Measurements from ENCODE around the gene AUTS2. TPM values are rescaled to one million over a fixed set of nuclear protein-coding genes. Genes with fewer than 3 reads are reported as not detected.

Gene AUTS2
- total and polyA plus RNA-seq, 2 of the 8 experiments (the other 6 are each of a cell fraction or from before 2014, with no cell fraction given): 25.9 to 101 TPM

GRCh38 chr7:69871213-69871885, 273.1 kb downstream of the AUTS2 start:
- H2AFZ ChIP-seq (ENCODE audit: low read length): no peak overlapping the region
- no peak overlapping the region for H3K9ac ChIP-seq (replicated peaks in 1 of 4; ENCODE audit: extremely low read depth in 1 of 4, low read depth in 3 of 4, low read length in 3 of 4)
- DNase-seq (ENCODE audit: low read depth in 1 of 2, low spot score in 2 of 2) (no peak), FAIRE-seq (no peak)
- H3K27me3 ChIP-seq (replicated peaks in 1 of 4; ENCODE audit: control insufficient read depth in 3 of 4, extremely low read depth in 1 of 4, insufficient read depth in 3 of 4, low read length in 3 of 4): no peaks in the 10 kb centered on the region
- no peak overlapping the region for H3K56ac ChIP-seq (replicated peaks; ENCODE audit: insufficient read length, low read depth, low read length)
- no peaks in the 10 kb centered on the region for H3K79me1 ChIP-seq (ENCODE audit: low read depth, low read length)
- POLR2A ChIA-PET (ENCODE audit: partially characterized antibody): no interaction called here
- no peak overlapping the region for H2BK20ac ChIP-seq (ENCODE audit: low read length)
- H3K14ac ChIP-seq (ENCODE audit: insufficient read length): no peak overlapping the region
- H2BK15ac ChIP-seq (ENCODE audit: low read length): no peak overlapping the region
- no peaks in the 10 kb centered on the region for H3K36me3 ChIP-seq (ENCODE audit: control insufficient read depth in 2 of 4, insufficient read depth in 4 of 4, low read length in 3 of 4)
- no peak overlapping the region for H3K4me2 ChIP-seq (ENCODE audit: insufficient read depth in 1 of 2, low read depth in 2 of 2, low read length in 2 of 2)
- no peak overlapping the region for H3K4ac ChIP-seq (replicated peaks; ENCODE audit: insufficient read length, low read depth, low read length)
- no peak overlapping the region for H4K8ac ChIP-seq (ENCODE audit: extremely low read depth, insufficient read depth, low read length)
- CTCF ChIA-PET (ENCODE audit: partially characterized antibody): no interaction called here
- H2BK120ac ChIP-seq (replicated peaks; ENCODE audit: low read depth, low read length): no peak overlapping the region
- no peak overlapping the region for H2AK5ac ChIP-seq (ENCODE audit: low read depth, low read length)
- no peak overlapping the region for H3K23ac ChIP-seq (ENCODE audit: insufficient read length)
- H2BK5ac ChIP-seq (ENCODE audit: low read depth, low read length): no peak overlapping the region
- no peaks in the 10 kb centered on the region for H3K23me2 ChIP-seq (ENCODE audit: low read depth, low read length)
- H3K9me3 ChIP-seq (ENCODE audit: insufficient read depth in 2 of 2, low read depth in 1 of 2, low read length in 1 of 2): no peaks in the 10 kb centered on the region
- no peak overlapping the region for H4K91ac ChIP-seq (replicated peaks; ENCODE audit: insufficient read length, low read length)
- H4K5ac ChIP-seq (ENCODE audit: insufficient read length, low read depth, low read length): no peak overlapping the region
- H4K20me1 ChIP-seq (replicated peaks in 1 of 2; ENCODE audit: control insufficient read depth in 1 of 2, insufficient read depth in 2 of 2, low read length in 2 of 2): no peaks in the 10 kb centered on the region
- no peak overlapping the region for H3K4me3 ChIP-seq (ENCODE audit: extremely low read depth in 1 of 4, insufficient read depth in 2 of 4, low read depth in 3 of 4, low read length in 4 of 4)
- no peak overlapping the region for H3K18ac ChIP-seq (ENCODE audit: extremely low read depth, low read length)
- no peak overlapping the region for H3K27ac ChIP-seq (ENCODE audit: low read depth, low read length)
- no peaks in the 10 kb centered on the region for H3K79me2 ChIP-seq (ENCODE audit: control insufficient read depth in 1 of 2, insufficient read depth in 2 of 2, low read length in 2 of 2)
- H3K4me1 ChIP-seq (replicated peaks in 1 of 4; ENCODE audit: control insufficient read depth in 3 of 4, insufficient read depth in 4 of 4, low read length in 3 of 4): no peaks in the 10 kb centered on the region
- WGBS, 2 experiments (ENCODE audit: extremely low coverage in 1 of 2, insufficient coverage in 1 of 2, insufficient read length in 1 of 2, insufficient replicate concordance in 2 of 2, low coverage in 1 of 2, low lambda C conversion rate in 2 of 2, missing lambda C conversion rate in 1 of 2): 88% methylated on average over 7 of the region's 7 CpGs; no CpG with 5 or more reads in 1 of the 2 experiments
- no peak overlapping the region for H2BK12ac ChIP-seq (ENCODE audit: low read depth, low read length)
- TF ChIP-seq TAF7 (optimal IDR thresholded peaks at IDR 0.05; ENCODE audit: borderline replicate concordance, low read depth, low read length) (no peak), TAF1 (IDR thresholded peaks at IDR 0.05; ENCODE audit: low read depth, low read length) (no peak), NANOG (IDR thresholded peaks at IDR 0.05; ENCODE audit: insufficient read depth, low read depth, low read length, poor library complexity, severe bottlenecking) (no peak), CEBPB (IDR thresholded peaks at IDR 0.05; ENCODE audit: low read depth, low read length) (no peak), TBP (IDR thresholded peaks at IDR 0.05; ENCODE audit: low read depth, low read length) (no peak), HDAC2 (IDR thresholded peaks at IDR 0.05; ENCODE audit: borderline replicate concordance in 1 of 2, low read depth in 2 of 2, low read length in 2 of 2) (no peak), ATF3 (IDR thresholded peaks at IDR 0.05; ENCODE audit: insufficient read depth, low read depth, low read length) (no peak), RNF2 (IDR thresholded peaks at IDR 0.05; ENCODE audit: borderline replicate concordance, low read depth, low read length, missing control alignments, poor library complexity, severe bottlenecking) (no peak), FOSL1 (IDR thresholded peaks at IDR 0.05; ENCODE audit: insufficient read depth, low read depth, low read length) (no peak), MAFK (IDR thresholded peaks at IDR 0.05; ENCODE audit: low read depth, low read length) (no peak), EP300 (IDR thresholded peaks at IDR 0.05; ENCODE audit: borderline replicate concordance in 1 of 2, low read depth in 2 of 2, low read length in 2 of 2) (no peak)
- TF ChIP-seq, protein P1, sequence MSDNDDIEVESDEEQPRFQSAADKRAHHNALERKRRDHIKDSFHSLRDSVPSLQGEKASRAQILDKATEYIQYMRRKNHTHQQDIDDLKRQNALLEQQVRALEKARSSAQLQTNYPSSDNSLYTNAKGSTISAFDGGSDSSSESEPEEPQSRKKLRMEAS (IDR thresholded peaks at IDR 0.05): no peak
